GM20000 (cell line): ENCODE data around the gene PXT1.
"Not testable (repeated sequence)": the region's sequence is repeated elsewhere in the genome, so short reads cannot be mapped to it uniquely, and the experiment has no call there.

Experiments used
- DNase-seq: peaks from one replicate; pipeline ENCODE4 v3.0.0; 2012; ENCODE audit warnings: low spot score
- CTCF ChIP-seq: IDR thresholded peaks from 2 replicates; pipeline ENCODE4 v1.5.1; 2012; ENCODE audit warnings: mild to moderate bottlenecking, control low read depth; ENCODE audit errors: extremely low read depth, missing control alignments

PXT1 gene

GRCh38 chr6:36368421-36368820 lies 74.2 kb downstream of the PXT1 start:
- TF ChIP-seq CTCF, result no peak
- DNase-seq, result no peak

- no peak for TF ChIP-seq CTCF
- no peak for DNase-seq
Observed at GRCh38 chr6:36367743-36368142, 74.9 kb downstream of the PXT1 start.

GRCh38 chr6:36364669-36365479 lies 77.8 kb downstream of the PXT1 start:
- peak; percentile 84 for DNase-seq
- TF ChIP-seq CTCF, result no peak

GRCh38 chr6:36364061-36364635 lies 78.5 kb downstream of the PXT1 start:
- not testable (repeated sequence) for DNase-seq

- DNase-seq, result not testable (repeated sequence)
Observed at GRCh38 chr6:36363371-36363752, 79.3 kb downstream of the PXT1 start.

- TF ChIP-seq CTCF, result no peak
- no peak for DNase-seq
Observed at GRCh38 chr6:36362551-36363370, 79.9 kb downstream of the PXT1 start.

GRCh38 chr6:36361071-36361470 lies 81.6 kb downstream of the PXT1 start:
- DNase-seq, result no peak
- TF ChIP-seq CTCF, result no peak
